ENCODE results near the gene ASIC4. TPM values are rescaled to one million over a fixed set of nuclear protein-coding genes. Genes with fewer than 3 reads are reported as not detected.

ASIC4 gene
- total and polyA plus RNA-seq, 2 of the 13 experiments (the other 11 are each of a cell fraction or from before 2014, with no cell fraction given) = 0.03 TPM; not detected in 1

- Histone ChIP-seq H3K4me2 (ENCODE audit: low read depth, low read length) (no peak overlapping the region), H3K27me3 (ENCODE audit: control insufficient read depth in 1 of 2, insufficient read depth in 2 of 2, low read length in 2 of 2) (peaks cover 33 to 97% of the 10 kb centered on the region in 2 experiments), H3K9me3 (ENCODE audit: low read length) (no peaks in the 10 kb centered on the region), H2AFZ (ENCODE audit: low read length) (no peak overlapping the region), H4K20me1 (ENCODE audit: insufficient read depth, low read length) (peaks cover 11% of the 10 kb centered on the region; the same call in 1 of the 2 replicates), H3K9ac (ENCODE audit: insufficient read depth, low read depth, low read length) (no peak overlapping the region), H3K4me1 (ENCODE audit: insufficient read depth, low read length) (peaks cover 38% of the 10 kb centered on the region; the same call in 1 of the 2 replicates), H3K27ac (ENCODE audit: extremely low read length, insufficient read depth, low read length) (no peak overlapping the region), H3K36me3 (replicated peaks in 1 of 2; ENCODE audit: control insufficient read depth in 1 of 2, insufficient read depth in 2 of 2, low read length in 2 of 2) (no peaks in the 10 kb centered on the region), H3K79me2 (ENCODE audit: insufficient read depth, low read length) (no peaks in the 10 kb centered on the region), H3K4me3 (replicated peaks in 1 of 3; ENCODE audit: insufficient read depth in 1 of 3, low read depth in 2 of 3, low read length in 3 of 3) (no peak overlapping the region)
- DNase-seq (ENCODE audit: low spot score) (no peak), ATAC-seq (no peak), FAIRE-seq (no peak)
- no peak for TF ChIP-seq PHF20 (CRISPR knock-in tag; IDR thresholded peaks at IDR 0.05)
- no peak for TF ChIP-seq DNMT3B (CRISPR knock-in tag; conservative IDR thresholded peaks at IDR 0.05)
- TF ChIP-seq HNF4A (CRISPR knock-in tag; IDR thresholded peaks at IDR 0.05) = no peak
- TF ChIP-seq SRY (CRISPR knock-in tag; IDR thresholded peaks at IDR 0.05) = no peak
- TF ChIP-seq CSRNP2 (CRISPR knock-in tag; conservative IDR thresholded peaks at IDR 0.05; ENCODE audit: low read depth) = no peak
- intact Hi-C loops (cut with micrococcal nuclease; ENCODE audit: unreplicated experiment) (no loop called here), in situ Hi-C loops (cut with HindIII; ENCODE audit: extremely low pct_ligation_motif_present, low pct_unique_long_range_greater_than_20kb) (no loop called here)
- BruUV-seq (replicated peaks) = no TSS peak
- POLR2A ChIA-PET = interaction anchor here (0.7 kb wide), 1 partner anchor 13 kb away, joined by 4 read pairs; no protein-coding TSS in a partner anchor
- CTCF ChIA-PET (ENCODE audit: low intra/inter-chr PET ratio, low total read pairs) = no interaction called here
- under 1% methylated on average over 7 of the region's 7 CpGs for WGBS (ENCODE audit: low lambda C conversion rate)
Observed at GRCh38 chr2:219516888-219517287, 2.6 kb downstream of the ASIC4 start.

GRCh38 chr2:219517954-219518778, 3.9 kb downstream of the ASIC4 start:
- Histone ChIP-seq H3K4me1 (ENCODE audit: insufficient read depth, low read length) (peaks cover 36% of the 10 kb centered on the region; the same call in 1 of the 2 replicates), H2AFZ (ENCODE audit: low read length) (no peak overlapping the region), H3K9ac (ENCODE audit: insufficient read depth, low read depth, low read length) (no peak overlapping the region), H3K27me3 (ENCODE audit: control insufficient read depth in 1 of 2, insufficient read depth in 2 of 2, low read length in 2 of 2) (peaks cover 29 to 96% of the 10 kb centered on the region in 2 experiments), H3K4me2 (ENCODE audit: low read depth, low read length) (no peak overlapping the region), H3K9me3 (ENCODE audit: low read length) (no peaks in the 10 kb centered on the region), H3K36me3 (replicated peaks in 1 of 2; ENCODE audit: control insufficient read depth in 1 of 2, insufficient read depth in 2 of 2, low read length in 2 of 2) (no peaks in the 10 kb centered on the region), H3K27ac (ENCODE audit: extremely low read length, insufficient read depth, low read length) (no peak overlapping the region), H3K4me3 (replicated peaks in 1 of 3; ENCODE audit: insufficient read depth in 1 of 3, low read depth in 2 of 3, low read length in 3 of 3) (no peak overlapping the region), H4K20me1 (ENCODE audit: insufficient read depth, low read length) (peaks cover 8% of the 10 kb centered on the region; the same call in 1 of the 2 replicates), H3K79me2 (ENCODE audit: insufficient read depth, low read length) (no peaks in the 10 kb centered on the region)
- no peak for DNase-seq (ENCODE audit: low spot score)
- in situ Hi-C loops (cut with HindIII; ENCODE audit: extremely low pct_ligation_motif_present, low pct_unique_long_range_greater_than_20kb) = no loop called here
- POLR2A ChIA-PET = interaction anchor here (1.0 to 1.9 kb wide), 2 partner anchors 8 to 20 kb away, joined by 6 to 7 read pairs; partner anchors contain the start of gene GMPPA
- BruUV-seq (replicated peaks) = no TSS peak
- no peak for FAIRE-seq
- WGBS (ENCODE audit: low lambda C conversion rate) = 18% methylated on average over 10 of the region's 10 CpGs
- no peak for ATAC-seq
- intact Hi-C loops (cut with micrococcal nuclease; ENCODE audit: unreplicated experiment) = no loop called here
- CTCF ChIA-PET (ENCODE audit: low intra/inter-chr PET ratio, low total read pairs) = no interaction called here
- TF ChIP-seq GMEB1 (CRISPR knock-in tag; IDR thresholded peaks at IDR 0.05; ENCODE audit: borderline replicate concordance) = no peak
- TF ChIP-seq ZBTB37 (CRISPR knock-in tag; IDR thresholded peaks at IDR 0.05) = no peak
- no peak for TF ChIP-seq HNF4G (IDR thresholded peaks at IDR 0.05; ENCODE audit: borderline replicate concordance, low read depth, low read length)
- no peak for TF ChIP-seq HNF4G (CRISPR knock-in tag; IDR thresholded peaks at IDR 0.05; ENCODE audit: borderline replicate concordance, low read depth)
- no peak for TF ChIP-seq HNF4A (CRISPR knock-in tag; IDR thresholded peaks at IDR 0.05)
- no peak for TF ChIP-seq RAD21 (CRISPR knock-in tag; IDR thresholded peaks at IDR 0.05)
- no peak for TF ChIP-seq SIN3B (IDR thresholded peaks at IDR 0.05; ENCODE audit: low read length)
- no peak for TF ChIP-seq ZBTB8A (CRISPR knock-in tag; IDR thresholded peaks at IDR 0.05; ENCODE audit: borderline replicate concordance, low read depth)

Measured in HepG2 (cell line).